B cell (primary cell): ENCODE measurements around the gene TSC2. TPM values are rescaled to one million over a fixed set of nuclear protein-coding genes. Genes with fewer than 3 reads are reported as not detected.
"Not testable (repeated sequence)": the region's sequence is repeated elsewhere in the genome, so short reads cannot be mapped to it uniquely, and the experiment has no call there.

Source experiments
- ATAC-seq: fragments of 200-7000 bp; cut with Tn5 transposase; one replicate; pipeline ENCODE4 v1.10.0; 2021; ENCODE audit warnings: low read depth, mild to moderate bottlenecking, moderate number of reproducible peaks, moderate library complexity
- CTCF ChIA-PET: fragments of 350-600 bp; sonication (Branson Sonifier 250); formaldehyde crosslinking; loops from one replicate; lab custom pipeline; 2021; ENCODE audit warnings: antibody characterized with exemption, inconsistent platforms; lab: Charles Lee
- POLR2A ChIA-PET: fragments of 350-600 bp; sonication (Branson Sonifier 250); formaldehyde crosslinking; loops from one replicate; lab custom pipeline; 2021; ENCODE audit warnings: antibody characterized with exemption; lab: Charles Lee
- DNase-seq: peaks from one replicate; pipeline ENCODE4 v3.0.0; 2013
- H2AFZ ChIP-seq: 2 replicates; pipeline ENCODE4 v1.6.1; 2012; ENCODE audit warnings: mild to moderate bottlenecking, low read depth, low read length; ENCODE audit not compliant: insufficient read depth, poor library complexity, severe bottlenecking
- H3K27ac ChIP-seq, 2 donors: 1 replicate in 1 of 2; 2 replicates in 1 of 2; pipeline ENCODE4 v1.5.1; 2012 to 2013; ENCODE audit warnings: low read length in 2 of 2, mild to moderate bottlenecking in 2 of 2, moderate library complexity in 1 of 2
- H3K27me3 ChIP-seq, 4 experiments: fragments of 200-600 bp in 1 of 4; sonication (generic) in 1 of 4; replicated peaks in 1 of 4; 1 replicate in 2 of 4; 2 replicates in 2 of 4; pipeline versions ENCODE4 v1.6.1 to v1.7.0; 2013 to 2016; ENCODE audit warnings: low read length in 3 of 4, mild to moderate bottlenecking in 2 of 4, mixed read lengths in 1 of 4, moderate library complexity in 1 of 4; ENCODE audit not compliant: insufficient read depth in 4 of 4, control insufficient read depth in 3 of 4; ENCODE audit errors: control extremely low read depth in 1 of 4
- H3K36me3 ChIP-seq, 2 experiments: replicated peaks in 1 of 2; 1 replicate in 1 of 2; 2 replicates in 1 of 2; pipeline versions ENCODE4 v1.6.1 to v1.7.1; 2013; ENCODE audit warnings: low read length in 1 of 2; ENCODE audit not compliant: insufficient read depth in 2 of 2, control insufficient read depth in 1 of 2; ENCODE audit errors: control extremely low read depth in 1 of 2, extremely low read depth in 1 of 2
- H3K4me1 ChIP-seq, 2 donors: fragments of 200-600 bp in 1 of 2; sonication (generic) in 1 of 2; 1 replicate in 1 of 2; 2 replicates in 1 of 2; pipeline versions ENCODE4 v1.5.1 to v1.6.1; 2013 to 2017; ENCODE audit warnings: low read length in 2 of 2; ENCODE audit not compliant: control insufficient read depth in 2 of 2, insufficient read depth in 2 of 2
- H3K4me2 ChIP-seq: replicated peaks from 2 replicates; pipeline ENCODE3; 2012; ENCODE audit warnings: mild to moderate bottlenecking, low read depth, low read length; ENCODE audit not compliant: poor library complexity, severe bottlenecking
- H3K4me3 ChIP-seq, 5 experiments: fragments of 200-600 bp in 1 of 5; sonication (generic) in 1 of 5; 1 replicate in 3 of 5; 2 replicates in 2 of 5; pipeline versions ENCODE4 v1.5.1 to v1.7.0; 2011 to 2016; ENCODE audit warnings: low read length in 4 of 5, mild to moderate bottlenecking in 4 of 5, low read depth in 2 of 5, control low read depth in 1 of 5, moderate library complexity in 1 of 5; ENCODE audit not compliant: insufficient read depth in 1 of 5; ENCODE audit errors: control extremely low read depth in 1 of 5, extremely low read depth in 1 of 5
- H3K79me2 ChIP-seq: fragments of 200-600 bp; sonication (generic); one replicate; pipeline ENCODE4 v1.6.0; 2016; ENCODE audit warnings: low read length; ENCODE audit not compliant: control insufficient read depth, insufficient read depth
- H3K9ac ChIP-seq: fragments of 200-600 bp; sonication (generic); 2 replicates; pipeline ENCODE4 v1.6.1; 2017; ENCODE audit warnings: mild to moderate bottlenecking, low read length, moderate library complexity
- H3K9me3 ChIP-seq, 3 donors: one replicate each; pipeline versions ENCODE4 v1.6.1 to v1.7.1; 2013; ENCODE audit warnings: low read length in 2 of 3; ENCODE audit not compliant: control insufficient read depth in 2 of 3, insufficient read depth in 1 of 3; ENCODE audit errors: control extremely low read depth in 1 of 3
- H4K20me1 ChIP-seq: 2 replicates; pipeline ENCODE4 v1.6.0; 2012; ENCODE audit warnings: mild to moderate bottlenecking, low read length; ENCODE audit not compliant: insufficient read depth, control insufficient read depth, poor library complexity, severe bottlenecking
- H3K27ac Mint-ChIP-seq: one replicate; pipeline ENCODE4 v1.8.0; 2021; ENCODE audit warnings: mixed read lengths
- H3K27me3 Mint-ChIP-seq: one replicate; pipeline ENCODE4 v1.8.0; 2021; ENCODE audit warnings: mixed read lengths
- H3K4me1 Mint-ChIP-seq: one replicate; pipeline ENCODE4 v1.8.0; 2021; ENCODE audit warnings: mixed read lengths
- H3K4me3 Mint-ChIP-seq: one replicate; pipeline ENCODE4 v1.8.0; 2021; ENCODE audit warnings: mixed read lengths
- H3K9me3 Mint-ChIP-seq: one replicate; pipeline ENCODE4 v1.8.0; 2022; ENCODE audit warnings: mixed read lengths; ENCODE audit not compliant: insufficient read depth
- WGBS: methylation state at CpG from one replicate; pipeline ENCODE4 v1.1.5; 2013; ENCODE audit warnings: missing lambda C conversion rate; ENCODE audit not compliant: insufficient coverage; 5-methylcytosine and 5-hydroxymethylcytosine counted together
- intact Hi-C: fragments of 100-400 bp; cut with micrococcal nuclease; formaldehyde crosslinking; loops from one replicate; pipeline ENCODE4 v1.10.0; 2022
- polyA plus RNA-seq: library from polyadenylated mRNA; depleted of rRNA; stranded (reverse); fragments of >200 nt; gene quantifications from 2 replicates; pipeline ENCODE4 v1.2.3, GENCODE V29; 2012
- total RNA-seq, 2 donors: library from RNA; stranded (reverse); fragments of 120-200 nt in 1 of 2; gene quantifications; 1 replicate in 1 of 2; 2 replicates in 1 of 2; pipeline versions ENCODE4 v1.2.3 to v1.2.4, GENCODE V29; 2013 to 2022

The TSC2 gene
- total and polyA plus RNA-seq, 2 donors (not counting 1 experiment from before 2014, with no cell fraction given) = 128 to 194 TPM

DNA sequence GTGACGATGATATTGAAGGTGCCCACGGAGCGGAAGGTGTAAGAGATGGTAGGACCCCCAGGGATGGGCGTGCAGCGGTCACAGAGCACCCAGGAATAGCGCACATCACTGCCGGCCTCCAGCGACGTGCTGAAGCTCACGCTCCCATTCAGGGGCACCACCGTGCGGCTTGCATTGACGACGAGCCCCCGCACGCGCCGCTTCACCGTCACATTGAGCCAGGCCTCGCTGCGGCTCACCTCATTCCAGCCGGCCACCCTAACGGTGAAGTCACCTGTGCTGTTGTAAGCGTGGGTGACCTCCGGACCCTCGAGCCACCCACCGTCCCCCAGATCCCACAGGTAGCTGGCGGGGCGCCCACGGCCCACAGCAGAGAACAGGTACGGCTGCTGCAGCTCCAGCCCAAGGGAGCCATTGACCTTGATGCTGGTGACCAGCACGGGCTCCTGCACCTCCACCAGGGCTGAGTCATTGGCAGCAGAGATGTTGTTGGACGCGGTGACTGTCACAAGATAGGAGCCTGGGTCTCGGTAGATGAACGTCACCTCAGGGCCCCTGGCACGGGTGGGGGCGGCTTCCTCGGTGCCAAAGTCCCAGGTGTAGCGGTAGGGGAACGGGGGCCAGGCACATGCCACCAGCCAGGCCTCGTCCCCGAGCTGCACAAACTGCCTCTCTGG lies 62.7 kb downstream of the TSC2 start:
- H3K9me3 Mint-ChIP-seq, H3K4me3 Mint-ChIP-seq, DNase-seq, POLR2A ChIA-PET, H3K4me1 ChIP-seq, H3K27me3 ChIP-seq, H3K9ac ChIP-seq, H3K27ac Mint-ChIP-seq, H3K9me3 ChIP-seq, H3K27me3 Mint-ChIP-seq, H3K27ac ChIP-seq, H3K79me2 ChIP-seq, intact Hi-C loops, H3K4me2 ChIP-seq, CTCF ChIA-PET, H3K4me1 Mint-ChIP-seq, H3K36me3 ChIP-seq, H2AFZ ChIP-seq, H3K4me3 ChIP-seq, ATAC-seq, H4K20me1 ChIP-seq: not testable (repeated sequence)
- 99% methylated on average over 30 of the region's 43 CpGs for WGBS

DNA sequence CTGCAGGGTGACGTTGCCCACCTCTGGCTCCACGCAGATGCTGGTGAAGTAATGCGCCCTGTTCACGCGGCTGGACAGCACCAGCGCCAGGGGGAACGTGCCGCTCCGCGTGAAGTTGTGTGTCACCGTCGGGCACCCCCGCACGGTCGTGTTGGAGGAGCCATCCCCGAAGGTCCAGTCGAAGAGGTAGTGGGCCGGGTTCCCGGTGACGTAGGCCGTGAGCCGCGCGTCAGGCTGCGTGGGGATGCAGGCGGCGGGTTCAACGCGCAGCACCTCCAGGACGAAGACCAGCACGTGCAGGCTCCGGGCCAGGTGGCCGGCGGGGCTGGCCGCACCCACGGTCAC lies 63.2 kb downstream of the TSC2 start:
- H3K27ac ChIP-seq, H3K27me3 Mint-ChIP-seq, H2AFZ ChIP-seq, H3K9me3 Mint-ChIP-seq, H4K20me1 ChIP-seq, H3K27me3 ChIP-seq, CTCF ChIA-PET, H3K4me1 Mint-ChIP-seq, intact Hi-C loops, ATAC-seq, H3K9me3 ChIP-seq, H3K4me3 ChIP-seq, DNase-seq, POLR2A ChIA-PET, H3K4me1 ChIP-seq, H3K36me3 ChIP-seq, H3K79me2 ChIP-seq, H3K4me3 Mint-ChIP-seq, H3K27ac Mint-ChIP-seq, H3K9ac ChIP-seq, H3K4me2 ChIP-seq: not testable (repeated sequence)
- WGBS = 98% methylated on average over 30 of the region's 36 CpGs

- H3K9ac ChIP-seq, H3K9me3 Mint-ChIP-seq, CTCF ChIA-PET, H3K79me2 ChIP-seq, H3K27ac ChIP-seq, DNase-seq, H3K36me3 ChIP-seq, H3K4me2 ChIP-seq, intact Hi-C loops, H3K27me3 Mint-ChIP-seq, H3K27me3 ChIP-seq, POLR2A ChIA-PET, H3K9me3 ChIP-seq, ATAC-seq, H2AFZ ChIP-seq, H4K20me1 ChIP-seq, H3K4me1 ChIP-seq, H3K4me3 ChIP-seq, H3K4me1 Mint-ChIP-seq, H3K4me3 Mint-ChIP-seq, H3K27ac Mint-ChIP-seq: not testable (repeated sequence)
- WGBS = 99% methylated on average over 46 of the region's 65 CpGs
These were observed 63.9 kb downstream of the TSC2 start for GRCh38 chr16:2111412-2112335.
